ENCODE results near the gene REEP5. TPM values are rescaled to one million over a fixed set of nuclear protein-coding genes. Genes with fewer than 3 reads are reported as not detected.
A peak's percentile ranks its signal among the peaks of the same experiment; 100 is the strongest.

The REEP5 gene
- total RNA-seq, 1 donor from 2014 or later = 25.8 TPM

- DNase-seq (ENCODE audit: low read depth, low spot score) = no peak
- peaks cover 5% of the 10 kb centered on the region for H3K27me3 Mint-ChIP-seq (ENCODE audit: low read depth)
- peaks cover 27% of the 10 kb centered on the region for H3K4me1 Mint-ChIP-seq
- H3K27ac Mint-ChIP-seq (ENCODE audit: unreplicated experiment) = no peak overlapping the region
- H3K9me3 Mint-ChIP-seq = no peaks in the 10 kb centered on the region
- TF ChIP-seq CTCF (conservative IDR thresholded peaks at IDR 0.05) = no peak
- H3K4me3 Mint-ChIP-seq = peak overlapping the region; percentile 35
- H3K36me3 Mint-ChIP-seq (ENCODE audit: low read depth) = peaks cover 11% of the 10 kb centered on the region
Observed at GRCh38 chr5:112918679-112919078, 3.3 kb downstream of the REEP5 start.

DNA sequence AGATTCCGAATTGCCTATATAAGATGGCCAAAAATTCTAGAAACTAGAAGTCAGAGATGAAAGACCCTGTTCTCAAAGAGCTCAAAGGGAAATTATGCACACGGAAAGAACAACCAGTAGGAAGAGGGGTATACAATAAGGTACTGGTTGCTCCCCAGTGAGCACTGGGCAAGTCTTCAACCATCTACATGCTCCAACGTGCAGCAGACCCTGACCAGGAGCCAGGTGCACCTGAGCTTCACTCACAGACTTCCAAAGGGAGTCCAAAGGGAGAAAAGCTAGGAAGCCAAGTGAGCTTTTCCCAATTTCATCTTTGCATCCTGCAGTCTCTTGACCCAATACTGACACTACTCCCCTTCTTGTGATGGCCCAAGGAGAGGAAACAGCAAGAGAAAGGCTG lies 3.9 kb downstream of the REEP5 start:
- H3K9me3 Mint-ChIP-seq = no peaks in the 10 kb centered on the region
- H3K27ac Mint-ChIP-seq (ENCODE audit: unreplicated experiment) = no peak overlapping the region
- no peak for TF ChIP-seq CTCF (conservative IDR thresholded peaks at IDR 0.05)
- peaks cover 21% of the 10 kb centered on the region for H3K4me1 Mint-ChIP-seq
- H3K4me3 Mint-ChIP-seq = peak overlapping the region; percentile 35
- H3K27me3 Mint-ChIP-seq (ENCODE audit: low read depth) = peaks cover 3% of the 10 kb centered on the region
- peaks cover 11% of the 10 kb centered on the region for H3K36me3 Mint-ChIP-seq (ENCODE audit: low read depth)
- DNase-seq (ENCODE audit: low read depth, low spot score) = no peak

GRCh38 chr5:112917453-112917995 lies 4.5 kb downstream of the REEP5 start:
- Mint-ChIP-seq H3K4me3 (peak overlapping the region; percentile 64), H3K27ac (ENCODE audit: unreplicated experiment) (no peak overlapping the region), H3K36me3 (ENCODE audit: low read depth) (peaks cover 15% of the 10 kb centered on the region), H3K4me1 (peaks cover 18% of the 10 kb centered on the region), H3K27me3 (ENCODE audit: low read depth) (no peaks in the 10 kb centered on the region), H3K9me3 (no peaks in the 10 kb centered on the region)
- DNase-seq (ENCODE audit: low read depth, low spot score) = no peak
- TF ChIP-seq CTCF (conservative IDR thresholded peaks at IDR 0.05) = peak; percentile 37

GRCh38 chr5:112915831-112916230 lies 6.2 kb downstream of the REEP5 start:
- no peak overlapping the region for H3K4me3 Mint-ChIP-seq
- no peak overlapping the region for H3K27ac Mint-ChIP-seq (ENCODE audit: unreplicated experiment)
- H3K36me3 Mint-ChIP-seq (ENCODE audit: low read depth) = peaks cover 15% of the 10 kb centered on the region

GRCh38 chr5:112914584-112914983 lies 7.4 kb downstream of the REEP5 start:
- Mint-ChIP-seq H3K27me3 (ENCODE audit: low read depth) (no peaks in the 10 kb centered on the region), H3K27ac (ENCODE audit: unreplicated experiment) (no peak overlapping the region), H3K9me3 (no peaks in the 10 kb centered on the region), H3K4me1 (peaks cover 11% of the 10 kb centered on the region), H3K36me3 (ENCODE audit: low read depth) (peaks cover 19% of the 10 kb centered on the region), H3K4me3 (no peak overlapping the region)
- no peak for DNase-seq (ENCODE audit: low read depth, low spot score)
- no peak for TF ChIP-seq CTCF (conservative IDR thresholded peaks at IDR 0.05)

More at GRCh38 chr5:112915831-112916230, 6.2 kb downstream of the REEP5 start:
- DNase-seq (ENCODE audit: low read depth, low spot score) = no peak
- no peak for TF ChIP-seq CTCF (conservative IDR thresholded peaks at IDR 0.05)
- no peaks in the 10 kb centered on the region for H3K9me3 Mint-ChIP-seq
- peaks cover 16% of the 10 kb centered on the region for H3K4me1 Mint-ChIP-seq
- H3K27me3 Mint-ChIP-seq (ENCODE audit: low read depth) = no peaks in the 10 kb centered on the region

Data from neural crest cell (in vitro differentiated cells).